Epithelial cell of esophagus (primary cell): ENCODE measurements around the gene CBY3.
"Not testable (repeated sequence)": the region's sequence is repeated elsewhere in the genome, so short reads cannot be mapped to it uniquely, and the experiment has no call there.

Experiments
- DNase-seq: peaks from one replicate; pipeline ENCODE4 v3.0.0; 2010; ENCODE audit warnings: low read depth
- H3K4me3 ChIP-seq: 2 replicates; pipeline ENCODE4 v1.5.1; 2011; ENCODE audit warnings: mild to moderate bottlenecking, low read length, control low read depth
- TF ChIP-seq, protein P1 (sequence below): IDR thresholded peaks from 2 replicates; pipeline ENCODE4 v1.5.1; 2011; ENCODE audit warnings: low read depth, mild to moderate bottlenecking, low read length, control low read depth, inconsistent platforms; ENCODE audit not compliant: insufficient read depth; ENCODE audit errors: missing control alignments

The CBY3 gene

DNA sequence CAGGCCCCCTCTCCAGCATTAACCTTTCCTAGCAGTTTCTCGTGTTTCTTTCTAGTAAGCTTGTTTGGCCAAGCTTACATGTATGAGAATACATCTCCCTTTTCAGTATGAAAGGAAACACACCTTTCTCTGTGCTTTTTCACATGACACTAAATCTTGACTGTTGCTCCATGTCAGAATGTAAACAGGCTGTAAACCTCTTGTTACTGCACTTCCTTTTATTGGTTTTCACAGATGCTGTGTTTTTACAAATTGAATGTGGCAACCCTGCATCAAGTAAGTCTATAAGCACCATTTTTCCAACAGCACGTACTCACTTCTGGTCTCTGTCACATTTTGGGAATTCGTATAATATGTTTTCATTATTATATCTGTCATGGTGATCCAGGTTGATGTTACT lies 15.8 kb upstream of the CBY3 start:
- TF ChIP-seq, protein P1, sequence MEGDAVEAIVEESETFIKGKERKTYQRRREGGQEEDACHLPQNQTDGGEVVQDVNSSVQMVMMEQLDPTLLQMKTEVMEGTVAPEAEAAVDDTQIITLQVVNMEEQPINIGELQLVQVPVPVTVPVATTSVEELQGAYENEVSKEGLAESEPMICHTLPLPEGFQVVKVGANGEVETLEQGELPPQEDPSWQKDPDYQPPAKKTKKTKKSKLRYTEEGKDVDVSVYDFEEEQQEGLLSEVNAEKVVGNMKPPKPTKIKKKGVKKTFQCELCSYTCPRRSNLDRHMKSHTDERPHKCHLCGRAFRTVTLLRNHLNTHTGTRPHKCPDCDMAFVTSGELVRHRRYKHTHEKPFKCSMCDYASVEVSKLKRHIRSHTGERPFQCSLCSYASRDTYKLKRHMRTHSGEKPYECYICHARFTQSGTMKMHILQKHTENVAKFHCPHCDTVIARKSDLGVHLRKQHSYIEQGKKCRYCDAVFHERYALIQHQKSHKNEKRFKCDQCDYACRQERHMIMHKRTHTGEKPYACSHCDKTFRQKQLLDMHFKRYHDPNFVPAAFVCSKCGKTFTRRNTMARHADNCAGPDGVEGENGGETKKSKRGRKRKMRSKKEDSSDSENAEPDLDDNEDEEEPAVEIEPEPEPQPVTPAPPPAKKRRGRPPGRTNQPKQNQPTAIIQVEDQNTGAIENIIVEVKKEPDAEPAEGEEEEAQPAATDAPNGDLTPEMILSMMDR, result no peak
- H3K4me3 ChIP-seq, result no peak overlapping the region
- no peak for DNase-seq

DNA sequence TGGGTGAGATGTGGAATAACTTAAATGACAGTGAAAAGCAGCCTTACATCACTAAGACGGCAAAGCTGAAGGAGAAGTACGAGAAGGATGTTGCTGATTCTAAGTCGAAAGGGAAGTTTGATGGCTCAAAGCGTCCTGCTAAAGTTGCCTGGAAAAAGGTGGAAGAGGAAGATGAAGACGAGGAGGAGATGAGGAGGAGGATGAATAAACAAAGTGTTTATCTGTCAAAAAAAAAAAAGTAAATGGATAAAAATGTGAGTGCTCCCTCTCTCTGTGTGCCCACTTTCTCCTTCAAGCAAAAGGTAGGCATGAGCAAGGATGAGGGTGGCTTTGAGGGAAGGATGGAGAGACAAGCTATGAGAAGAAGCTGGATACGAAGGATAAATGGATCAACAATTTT lies 13.7 kb upstream of the CBY3 start:
- TF ChIP-seq, protein P1, result no peak
- H3K4me3 ChIP-seq, result no peak overlapping the region
- DNase-seq, result no peak

DNA sequence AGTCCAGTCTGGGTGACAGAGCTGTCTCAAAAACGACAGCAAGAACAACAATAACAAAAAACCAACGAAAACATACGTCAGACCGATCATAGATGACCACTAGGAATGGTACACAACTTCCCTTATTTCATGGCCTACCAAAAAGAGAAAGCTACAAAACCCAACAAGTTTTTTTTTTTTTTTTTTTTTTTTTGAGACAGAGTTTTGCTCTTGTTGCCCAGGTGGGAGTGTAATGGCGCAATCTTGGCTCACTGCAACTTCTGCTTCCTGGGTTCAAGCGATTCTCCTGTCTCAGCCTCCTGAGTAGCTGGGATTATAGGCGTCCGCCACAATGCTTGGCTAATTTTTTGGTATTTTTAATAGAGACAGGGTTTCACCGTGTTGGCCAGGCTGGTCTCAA lies 8.4 kb upstream of the CBY3 start:
- not testable (repeated sequence) for DNase-seq, H3K4me3 ChIP-seq

DNA sequence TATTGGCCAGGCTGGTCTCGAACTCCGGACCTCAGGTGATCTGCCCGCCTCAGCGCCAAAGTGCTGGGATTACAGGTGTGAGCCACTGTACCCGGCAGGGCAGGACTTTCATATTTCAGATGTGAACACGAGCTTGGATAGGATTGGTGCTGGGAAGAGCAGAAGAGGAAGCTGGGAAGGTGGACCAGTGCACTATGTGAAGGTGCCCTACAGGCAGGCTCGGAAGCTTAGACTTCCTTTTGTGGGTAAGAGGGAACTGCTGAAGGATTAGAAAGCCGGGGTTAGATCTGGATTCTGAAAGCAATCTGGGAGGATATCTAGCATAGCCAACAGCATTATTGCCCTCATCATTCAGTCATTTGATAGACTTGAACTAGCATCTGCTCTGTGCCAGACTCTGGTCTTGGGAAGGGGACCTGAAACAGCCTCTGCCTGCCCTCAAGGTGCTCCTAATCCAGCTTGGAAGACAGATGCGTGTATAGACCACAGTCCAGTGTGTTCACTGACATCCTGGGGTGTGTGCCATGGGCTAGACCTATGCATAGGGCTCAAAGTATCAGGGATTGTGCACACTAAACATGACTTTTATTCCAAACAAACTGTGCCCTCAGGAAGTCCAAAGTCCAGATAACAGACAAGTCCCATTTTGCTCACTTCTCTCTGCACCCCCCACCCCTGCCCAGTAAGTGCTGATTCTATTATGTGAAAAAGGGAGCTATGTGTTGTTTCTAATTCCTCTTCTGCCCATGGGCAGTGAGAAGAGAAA lies 637 bp downstream of the CBY3 start:
- no peak overlapping the region for H3K4me3 ChIP-seq
- TF ChIP-seq, protein P1, result no peak
- no peak for DNase-seq

DNA sequence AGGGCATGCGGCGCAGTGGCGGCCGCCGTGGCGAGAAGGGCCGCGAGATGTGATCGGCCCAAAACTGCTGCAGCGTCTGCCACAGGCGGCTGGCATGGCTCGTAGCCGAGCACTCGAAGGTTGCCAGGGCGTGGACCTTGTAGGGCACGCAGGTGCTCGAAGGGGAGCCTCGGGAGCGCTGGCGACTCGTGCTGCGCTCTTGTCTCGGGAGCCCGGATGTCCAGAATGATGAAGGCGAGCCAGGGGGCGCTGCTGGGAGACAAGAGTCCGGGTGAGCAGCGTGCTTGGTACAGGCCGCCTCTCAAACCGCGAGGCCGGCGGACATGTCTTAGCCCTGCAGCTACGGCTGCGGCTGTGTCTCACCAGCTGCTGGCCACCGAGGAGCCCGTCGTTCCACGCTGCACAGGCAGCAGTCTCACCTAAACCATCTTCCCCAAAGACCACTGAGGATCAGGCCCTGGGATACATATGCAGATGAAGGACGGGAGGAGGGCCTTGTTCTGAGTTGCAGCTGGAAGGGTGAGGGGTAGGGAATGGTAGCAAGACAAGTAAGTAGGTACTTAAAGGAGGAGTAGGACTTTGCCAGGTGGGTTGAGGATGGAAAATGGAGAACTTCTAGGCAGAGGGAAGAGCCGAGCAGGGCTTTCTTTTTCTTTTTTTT lies 1.7 kb downstream of the CBY3 start:
- TF ChIP-seq, protein P1, result peak; percentile 45
- peak overlapping the region; percentile 95 for H3K4me3 ChIP-seq
- peak; percentile 69 for DNase-seq

DNA sequence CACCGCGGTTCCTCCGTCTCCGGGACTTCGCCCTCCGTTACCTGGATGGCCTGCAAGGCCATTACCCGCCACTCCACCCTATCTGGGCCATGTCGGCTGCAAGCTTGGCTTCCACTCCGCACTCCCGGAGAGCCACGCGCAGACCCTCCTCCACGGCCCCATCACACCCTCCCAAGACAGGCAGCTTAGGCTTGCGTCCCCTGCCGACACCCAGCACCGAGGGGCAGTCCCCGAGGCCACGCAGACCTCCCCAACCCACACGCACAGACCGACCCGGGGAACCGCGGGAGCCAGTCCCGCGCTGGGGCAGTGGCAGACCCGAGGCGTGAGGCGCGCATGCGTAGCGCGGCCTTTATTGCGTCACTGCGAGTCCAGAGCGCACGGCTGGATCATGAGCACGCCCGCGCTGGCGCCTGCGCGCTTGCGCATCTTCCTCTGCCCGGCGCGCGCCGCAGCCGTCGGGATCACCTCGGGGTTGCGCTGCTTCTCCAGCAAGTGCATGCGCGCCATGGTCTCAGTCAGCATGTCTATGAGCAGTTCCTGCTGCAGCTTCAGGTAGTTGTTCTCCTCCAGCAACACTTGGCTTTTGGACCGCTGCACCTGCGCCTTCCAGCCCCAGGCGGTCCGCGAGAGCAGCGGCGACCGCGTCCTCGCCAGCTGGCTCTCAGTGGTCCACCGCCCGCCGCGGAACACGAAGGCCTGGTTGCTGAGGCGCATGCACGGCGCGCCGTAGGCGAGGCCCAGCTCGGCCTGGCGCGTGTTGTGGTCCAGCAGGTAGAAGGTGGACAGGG lies 2.4 kb downstream of the CBY3 start:
- TF ChIP-seq, protein P1, result no peak
- DNase-seq, result peak; percentile 95
- H3K4me3 ChIP-seq, result peak overlapping the region; percentile 95

DNA sequence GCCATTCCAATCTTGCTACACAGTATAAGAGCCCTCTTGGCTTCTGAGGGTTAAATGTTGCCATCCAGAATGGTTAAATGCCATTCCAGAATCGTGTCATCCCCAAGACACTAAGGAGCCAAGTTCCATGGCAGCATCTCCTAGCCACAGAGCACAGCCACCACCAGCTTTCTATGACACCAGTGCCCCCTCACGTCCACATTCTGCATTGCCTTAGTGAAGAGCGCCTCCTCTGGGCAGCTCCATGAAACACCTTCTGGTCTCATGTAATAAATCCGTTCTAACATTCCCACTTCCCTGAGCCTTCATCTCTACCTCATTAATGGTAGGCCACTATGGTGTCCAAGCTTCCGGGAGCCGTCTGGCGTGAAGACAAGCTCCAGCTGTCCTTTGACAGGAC lies 12.4 kb downstream of the CBY3 start:
- no peak overlapping the region for H3K4me3 ChIP-seq
- DNase-seq, result peak; percentile 59
- TF ChIP-seq, protein P1, result peak; percentile 60

DNA sequence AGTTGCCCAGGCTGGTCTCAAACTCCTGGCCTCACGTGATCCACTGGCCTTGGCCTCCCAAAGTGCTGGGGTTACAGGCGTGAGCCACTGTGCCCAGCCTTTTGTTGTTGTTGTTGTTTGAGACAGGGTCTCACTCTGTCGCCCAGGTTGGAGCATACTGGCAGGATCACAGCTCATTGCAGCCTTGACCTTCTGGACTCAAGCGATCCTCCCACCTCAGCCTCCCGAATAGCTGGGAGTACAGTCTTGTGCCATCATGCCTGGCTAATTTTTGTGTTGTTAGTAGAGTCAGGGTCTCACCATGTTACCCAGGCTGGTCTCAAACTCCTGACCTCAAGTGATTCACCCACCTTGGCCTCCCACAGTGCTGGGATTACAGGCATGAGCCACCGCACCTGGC lies 19.2 kb downstream of the CBY3 start:
- not testable (repeated sequence) for DNase-seq

DNA sequence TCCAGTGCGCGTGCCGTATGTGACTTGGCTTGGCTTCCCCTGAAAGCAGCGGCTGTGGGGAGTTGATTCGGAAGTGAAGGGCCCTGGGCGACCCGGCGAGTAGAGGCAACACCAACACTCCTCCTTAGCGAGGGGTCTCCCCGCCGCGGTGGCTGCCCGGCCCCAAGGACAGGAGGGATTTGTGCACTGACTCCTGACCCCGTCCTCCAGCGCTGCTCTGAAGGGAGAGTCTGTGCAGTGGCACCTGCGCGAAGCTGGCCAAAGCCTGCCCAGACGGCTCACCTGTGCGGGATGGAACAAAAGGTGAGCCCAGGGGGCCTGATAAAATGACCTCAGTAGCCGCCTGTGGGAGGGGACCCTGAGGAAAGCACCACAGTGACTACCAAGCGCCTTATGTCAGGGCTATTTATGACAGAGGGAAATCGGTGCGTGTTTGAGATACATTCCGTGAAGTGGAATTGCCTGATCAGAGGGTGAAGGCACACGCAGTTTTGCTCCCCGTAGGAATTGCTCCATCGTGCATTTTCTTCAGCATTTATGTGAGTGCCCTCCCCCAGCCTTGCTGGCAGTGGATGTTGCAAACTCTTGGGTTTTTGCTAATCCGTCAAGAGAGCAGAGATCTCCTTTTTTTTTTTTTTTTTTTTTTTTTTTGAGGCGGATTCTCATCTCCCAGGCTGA lies 22.5 kb downstream of the CBY3 start:
- peak overlapping the region; percentile 51 for H3K4me3 ChIP-seq

More for the DNA sequence above, 19.2 kb downstream of the CBY3 start:
- H3K4me3 ChIP-seq, result not testable (repeated sequence)

More for the DNA sequence above, 22.5 kb downstream of the CBY3 start:
- DNase-seq, result peak; percentile 35
